SK-N-SH treated with all-trans-retinoic acid at 6 μM for 48 hours (cell line): ENCODE measurements around the gene BCAR1.

Experiments used
- ATAC-seq: fragments of 200-7000 bp; cut with Tn5 transposase; 3 replicates; pipeline ENCODE4 v1.9.1; 2020; ENCODE audit warnings: mild to moderate bottlenecking, moderate library complexity
- ARNTL ChIP-seq: fragments of 450-650 bp; formaldehyde crosslinking; IDR thresholded peaks from 2 replicates; pipeline ENCODE4 v1.5.0; 2020; ENCODE audit warnings: low read depth, mild to moderate bottlenecking, moderate library complexity, borderline replicate concordance
- BACH2 ChIP-seq: fragments of 250-450 bp; sonication (Bioruptor Pico); IDR thresholded peaks from 2 replicates; pipeline ENCODE4 v1.9.0; 2021; ENCODE audit warnings: mild to moderate bottlenecking, borderline replicate concordance
- CSDC2 ChIP-seq: fragments of 250-450 bp; sonication (Bioruptor Pico); IDR thresholded peaks from 2 replicates; pipeline ENCODE4 v1.5.0; 2020; ENCODE audit warnings: mild to moderate bottlenecking, moderate library complexity
- ESRRG ChIP-seq: fragments of 250-450 bp; sonication (Bioruptor Pico); IDR thresholded peaks from 2 replicates; pipeline ENCODE4 v1.6.1; 2021; ENCODE audit warnings: mild to moderate bottlenecking
- ISL1 ChIP-seq: fragments of 250-450 bp; sonication (Bioruptor Pico); IDR thresholded peaks from 2 replicates; pipeline ENCODE4 v2.1.2; 2022; ENCODE audit warnings: mild to moderate bottlenecking, moderate library complexity
- OSR1 ChIP-seq: fragments of 250-450 bp; sonication (Bioruptor Pico); IDR thresholded peaks from 2 replicates; pipeline ENCODE4 v1.8.0; 2022; ENCODE audit warnings: moderate library complexity, mild to moderate bottlenecking, inconsistent platforms
- POU6F1 ChIP-seq: fragments of 250-450 bp; sonication (Bioruptor Pico); IDR thresholded peaks from 2 replicates; pipeline ENCODE4 v1.8.0; 2021; ENCODE audit warnings: low read depth, mild to moderate bottlenecking, moderate library complexity, borderline replicate concordance
- PPARA ChIP-seq: fragments of 250-450 bp; sonication (Bioruptor Pico); IDR thresholded peaks from 2 replicates; pipeline ENCODE4 v1.5.0; 2020; ENCODE audit warnings: mild to moderate bottlenecking, borderline replicate concordance
- RARB ChIP-seq: fragments of 250-450 bp; sonication (Bioruptor Pico); IDR thresholded peaks from 2 replicates; pipeline ENCODE4 v1.8.0; 2021; ENCODE audit warnings: mild to moderate bottlenecking, moderate library complexity
- SNAI2 ChIP-seq: fragments of 250-450 bp; sonication (Bioruptor Pico); IDR thresholded peaks from 2 replicates; pipeline ENCODE4 v1.5.0; 2020; ENCODE audit warnings: mild to moderate bottlenecking, moderate library complexity
- TCF4 ChIP-seq: fragments of 250-450 bp; sonication (Bioruptor Pico); IDR thresholded peaks from 2 replicates; pipeline ENCODE4 v1.8.0; 2021; ENCODE audit warnings: mild to moderate bottlenecking, moderate library complexity, borderline replicate concordance
- TOX ChIP-seq: fragments of 250-450 bp; sonication (Bioruptor Pico); IDR thresholded peaks from 2 replicates; pipeline ENCODE4 v1.8.0; 2021; ENCODE audit warnings: mild to moderate bottlenecking, moderate library complexity, borderline replicate concordance
- TSHZ2 ChIP-seq: fragments of 250-450 bp; sonication (Bioruptor Pico); IDR thresholded peaks from 2 replicates; pipeline ENCODE4 v1.5.0; 2020; ENCODE audit warnings: mild to moderate bottlenecking, moderate library complexity
- ZFP3 ChIP-seq: fragments of 250-450 bp; sonication (Bioruptor Pico); IDR thresholded peaks from 2 replicates; pipeline ENCODE4 v1.5.0; 2020; ENCODE audit warnings: mild to moderate bottlenecking, moderate library complexity
- ZNF565 ChIP-seq: fragments of 450-650 bp; formaldehyde crosslinking; conservative IDR thresholded peaks from 2 replicates; pipeline ENCODE4 v1.5.0; 2020; ENCODE audit warnings: low read depth, mild to moderate bottlenecking, moderate library complexity
- ZNF70 ChIP-seq: fragments of 450-650 bp; formaldehyde crosslinking; IDR thresholded peaks from 2 replicates; pipeline ENCODE4 v1.5.0; 2020; ENCODE audit warnings: mild to moderate bottlenecking, moderate library complexity
- ZNF8 ChIP-seq: fragments of 450-650 bp; formaldehyde crosslinking; IDR thresholded peaks from 2 replicates; pipeline ENCODE4 v1.5.0; 2020; ENCODE audit warnings: mild to moderate bottlenecking, moderate library complexity
- TF ChIP-seq, protein P1 (sequence below): fragments of 250-450 bp; sonication (Bioruptor Pico); IDR thresholded peaks from 2 replicates; pipeline ENCODE4 v1.8.0; 2020; ENCODE audit warnings: mild to moderate bottlenecking, moderate library complexity, borderline replicate concordance
- TF ChIP-seq, protein P2 (sequence below): fragments of 250-450 bp; sonication (Bioruptor Pico); IDR thresholded peaks from 2 replicates; pipeline ENCODE4 v1.5.1; 2020; ENCODE audit warnings: low read depth, mild to moderate bottlenecking, moderate library complexity
- TF ChIP-seq, protein P3 (sequence below): fragments of 250-450 bp; sonication (Bioruptor Pico); IDR thresholded peaks from 2 replicates; pipeline ENCODE4 v1.5.1; 2021; ENCODE audit warnings: mild to moderate bottlenecking, moderate library complexity

The BCAR1 gene

GRCh38 chr16:75235721-75236193 lies 15.7 kb downstream of the BCAR1 start:
- ATAC-seq = no peak
- TF ChIP-seq SNAI2 (no peak), OSR1 (CRISPR knock-in tag) (no peak)

DNA sequence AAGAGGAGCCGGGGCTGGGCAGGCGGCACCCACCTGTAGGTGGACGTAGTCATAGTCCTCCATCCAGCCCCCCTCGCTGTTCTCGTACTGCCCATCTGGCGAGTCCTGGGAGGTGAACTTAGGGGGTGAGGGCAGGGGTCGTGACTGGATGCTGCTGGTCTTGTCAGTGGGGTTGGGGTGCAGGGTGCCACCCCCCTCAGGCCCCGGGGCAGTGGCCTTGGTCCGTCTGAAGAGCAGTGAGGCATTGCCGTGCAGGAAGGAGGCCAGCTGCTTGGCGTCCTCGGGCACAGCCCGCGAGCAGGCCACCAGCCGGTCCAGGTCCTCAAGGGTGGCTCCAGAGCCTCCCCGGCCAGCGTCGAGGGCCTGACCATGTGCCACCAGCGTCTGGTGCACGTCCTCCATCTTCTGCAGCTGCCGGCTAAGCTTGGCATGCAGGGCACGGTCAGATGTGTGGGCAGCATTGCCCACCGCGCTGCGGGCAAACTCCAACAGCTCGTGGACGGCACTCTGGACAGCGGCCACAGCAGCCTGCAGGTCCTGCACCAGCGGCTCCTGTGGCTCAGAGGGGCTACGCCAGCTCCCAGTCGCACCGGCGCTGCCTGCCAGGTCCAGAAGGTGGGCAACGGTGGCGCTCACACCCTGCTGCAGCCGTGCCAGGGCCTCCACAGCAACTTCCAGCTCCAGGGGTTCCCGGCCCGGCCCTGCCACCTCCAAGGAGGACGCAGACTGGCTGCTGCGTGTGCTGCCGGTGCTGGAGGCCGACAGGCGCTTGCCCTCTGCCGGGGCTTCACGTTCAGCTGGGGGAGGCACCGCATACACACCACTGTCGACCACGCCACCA lies 16.3 kb downstream of the BCAR1 start:
- no peak for TF ChIP-seq ZNF8
- TF ChIP-seq, protein P1, sequence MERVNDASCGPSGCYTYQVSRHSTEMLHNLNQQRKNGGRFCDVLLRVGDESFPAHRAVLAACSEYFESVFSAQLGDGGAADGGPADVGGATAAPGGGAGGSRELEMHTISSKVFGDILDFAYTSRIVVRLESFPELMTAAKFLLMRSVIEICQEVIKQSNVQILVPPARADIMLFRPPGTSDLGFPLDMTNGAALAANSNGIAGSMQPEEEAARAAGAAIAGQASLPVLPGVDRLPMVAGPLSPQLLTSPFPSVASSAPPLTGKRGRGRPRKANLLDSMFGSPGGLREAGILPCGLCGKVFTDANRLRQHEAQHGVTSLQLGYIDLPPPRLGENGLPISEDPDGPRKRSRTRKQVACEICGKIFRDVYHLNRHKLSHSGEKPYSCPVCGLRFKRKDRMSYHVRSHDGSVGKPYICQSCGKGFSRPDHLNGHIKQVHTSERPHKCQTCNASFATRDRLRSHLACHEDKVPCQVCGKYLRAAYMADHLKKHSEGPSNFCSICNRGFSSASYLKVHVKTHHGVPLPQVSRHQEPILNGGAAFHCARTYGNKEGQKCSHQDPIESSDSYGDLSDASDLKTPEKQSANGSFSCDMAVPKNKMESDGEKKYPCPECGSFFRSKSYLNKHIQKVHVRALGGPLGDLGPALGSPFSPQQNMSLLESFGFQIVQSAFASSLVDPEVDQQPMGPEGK (CRISPR knock-in tag) = no peak
- TF ChIP-seq ZNF70 (CRISPR knock-in tag) = no peak
- no peak for TF ChIP-seq CSDC2 (CRISPR knock-in tag)
- TF ChIP-seq ZNF565 = no peak
- TF ChIP-seq, protein P2, sequence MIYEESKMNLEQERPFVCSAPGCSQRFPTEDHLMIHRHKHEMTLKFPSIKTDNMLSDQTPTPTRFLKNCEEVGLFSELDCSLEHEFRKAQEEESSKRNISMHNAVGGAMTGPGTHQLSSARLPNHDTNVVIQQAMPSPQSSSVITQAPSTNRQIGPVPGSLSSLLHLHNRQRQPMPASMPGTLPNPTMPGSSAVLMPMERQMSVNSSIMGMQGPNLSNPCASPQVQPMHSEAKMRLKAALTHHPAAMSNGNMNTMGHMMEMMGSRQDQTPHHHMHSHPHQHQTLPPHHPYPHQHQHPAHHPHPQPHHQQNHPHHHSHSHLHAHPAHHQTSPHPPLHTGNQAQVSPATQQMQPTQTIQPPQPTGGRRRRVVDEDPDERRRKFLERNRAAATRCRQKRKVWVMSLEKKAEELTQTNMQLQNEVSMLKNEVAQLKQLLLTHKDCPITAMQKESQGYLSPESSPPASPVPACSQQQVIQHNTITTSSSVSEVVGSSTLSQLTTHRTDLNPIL = no peak
- TF ChIP-seq TOX (CRISPR knock-in tag) = no peak
- no peak for TF ChIP-seq TSHZ2 (CRISPR knock-in tag)
- no peak for TF ChIP-seq OSR1 (CRISPR knock-in tag)
- no peak for TF ChIP-seq ESRRG (CRISPR knock-in tag)
- no peak for TF ChIP-seq SNAI2
- TF ChIP-seq ISL1 = no peak
- no peak for TF ChIP-seq RARB (CRISPR knock-in tag)
- no peak for TF ChIP-seq ARNTL
- no peak for TF ChIP-seq TCF4 (CRISPR knock-in tag)
- TF ChIP-seq, protein P3, sequence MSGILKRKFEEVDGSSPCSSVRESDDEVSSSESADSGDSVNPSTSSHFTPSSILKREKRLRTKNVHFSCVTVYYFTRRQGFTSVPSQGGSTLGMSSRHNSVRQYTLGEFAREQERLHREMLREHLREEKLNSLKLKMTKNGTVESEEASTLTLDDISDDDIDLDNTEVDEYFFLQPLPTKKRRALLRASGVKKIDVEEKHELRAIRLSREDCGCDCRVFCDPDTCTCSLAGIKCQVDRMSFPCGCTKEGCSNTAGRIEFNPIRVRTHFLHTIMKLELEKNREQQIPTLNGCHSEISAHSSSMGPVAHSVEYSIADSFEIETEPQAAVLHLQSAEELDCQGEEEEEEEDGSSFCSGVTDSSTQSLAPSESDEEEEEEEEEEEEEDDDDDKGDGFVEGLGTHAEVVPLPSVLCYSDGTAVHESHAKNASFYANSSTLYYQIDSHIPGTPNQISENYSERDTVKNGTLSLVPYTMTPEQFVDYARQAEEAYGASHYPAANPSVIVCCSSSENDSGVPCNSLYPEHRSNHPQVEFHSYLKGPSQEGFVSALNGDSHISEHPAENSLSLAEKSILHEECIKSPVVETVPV = no peak
- TF ChIP-seq ZFP3 (CRISPR knock-in tag) = no peak
- ATAC-seq = no peak

DNA sequence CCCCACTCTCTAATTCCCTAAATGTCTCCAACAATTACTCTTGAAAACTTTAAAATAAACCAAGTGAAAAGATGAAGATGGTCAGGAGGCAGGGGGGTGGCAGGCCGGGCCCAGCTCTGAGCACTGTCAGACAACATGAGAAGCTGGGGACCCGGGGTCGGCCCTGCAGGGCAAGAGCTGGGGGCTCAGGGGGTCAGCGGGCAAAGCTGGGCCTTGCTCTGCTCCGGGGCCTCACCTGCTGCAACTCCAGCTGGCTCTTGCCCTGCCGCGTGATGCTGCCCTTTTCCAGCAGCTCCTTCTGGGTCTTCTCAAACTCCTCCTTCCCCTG lies 17.8 kb downstream of the BCAR1 start:
- no peak for ATAC-seq

GRCh38 chr16:75231570-75231969 lies 19.9 kb downstream of the BCAR1 start:
- no peak for ATAC-seq
- TF ChIP-seq, protein P2 = no peak
- TF ChIP-seq, protein P1 (CRISPR knock-in tag) = no peak
- TF ChIP-seq BACH2 (CRISPR knock-in tag) (no peak), ZNF8 (no peak), OSR1 (CRISPR knock-in tag) (no peak), ISL1 (no peak), PPARA (CRISPR knock-in tag) (no peak)

More for the DNA sequence above, 17.8 kb downstream of the BCAR1 start:
- TF ChIP-seq ZNF8 = no peak
- TF ChIP-seq POU6F1 (CRISPR knock-in tag) = no peak
